ENCODE data around the gene MAP3K2. TPM values are rescaled to one million over a fixed set of nuclear protein-coding genes. Genes with fewer than 3 reads are reported as not detected.

The MAP3K2 gene
- total RNA-seq, 1 donor from 2014 or later, result 47.7 TPM

GRCh38 chr2:127347015-127347414 lies 40.8 kb downstream of the MAP3K2 start:
- H3K36me3 ChIP-seq, result peaks cover 0 to 4% of the 10 kb centered on the region in 2 donors
- H3K4me1 ChIP-seq, result peaks cover 0 to 10% of the 10 kb centered on the region in 2 donors
- no peak for TF ChIP-seq CTCF (IDR thresholded peaks at IDR 0.05)
- H3K27ac ChIP-seq, result no peak overlapping the region
- H3K4me3 ChIP-seq, result no peak overlapping the region
- H3K9me3 ChIP-seq, result no peaks in the 10 kb centered on the region
- DNase-seq (ENCODE audit: low spot score in 2 of 2), result no peak
- intact Hi-C loops (cut with DNase I), result no loop called here
- H3K27me3 ChIP-seq, result no peaks in the 10 kb centered on the region

- intact Hi-C loops (cut with DNase I), result no loop called here
- no peaks in the 10 kb centered on the region for H3K27me3 ChIP-seq
- H3K36me3 ChIP-seq, result peaks cover 0 to 7% of the 10 kb centered on the region in 2 donors
- H3K4me1 ChIP-seq, result peaks cover 0 to 4% of the 10 kb centered on the region in 2 donors
- H3K4me3 ChIP-seq, result no peak overlapping the region
- no peaks in the 10 kb centered on the region for H3K9me3 ChIP-seq
- no peak for TF ChIP-seq CTCF (IDR thresholded peaks at IDR 0.05)
- no peak for DNase-seq (ENCODE audit: low spot score in 2 of 2)
- H3K27ac ChIP-seq, result no peak overlapping the region
Measured at GRCh38 chr2:127343277-127343676, 44.5 kb downstream of the MAP3K2 start.

GRCh38 chr2:127342101-127342500 lies 45.7 kb downstream of the MAP3K2 start:
- no peak for DNase-seq (ENCODE audit: low spot score in 2 of 2)
- intact Hi-C loops (cut with DNase I), result no loop called here
- no peak overlapping the region for H3K27ac ChIP-seq
- TF ChIP-seq CTCF (IDR thresholded peaks at IDR 0.05), result no peak
- H3K27me3 ChIP-seq, result no peaks in the 10 kb centered on the region
- H3K36me3 ChIP-seq, result peaks cover 2 to 8% of the 10 kb centered on the region in 2 donors
- no peak overlapping the region for H3K4me3 ChIP-seq
- H3K4me1 ChIP-seq, result peaks cover 0 to 4% of the 10 kb centered on the region in 2 donors
- no peaks in the 10 kb centered on the region for H3K9me3 ChIP-seq

GRCh38 chr2:127332335-127332734 lies 55.4 kb downstream of the MAP3K2 start:
- H3K27me3 ChIP-seq, result no peaks in the 10 kb centered on the region
- no peak for TF ChIP-seq CTCF (IDR thresholded peaks at IDR 0.05)
- no peak overlapping the region for H3K4me3 ChIP-seq
- H3K27ac ChIP-seq, result no peak overlapping the region
- DNase-seq (ENCODE audit: low spot score in 2 of 2), result no peak
- peaks cover 16 to 21% of the 10 kb centered on the region in 2 donors for H3K36me3 ChIP-seq
- no peaks in the 10 kb centered on the region for H3K9me3 ChIP-seq
- intact Hi-C loops (cut with DNase I), result no loop called here
- peaks cover 0 to 3% of the 10 kb centered on the region in 2 donors for H3K4me1 ChIP-seq

- Histone ChIP-seq H3K36me3 (peaks cover 14 to 17% of the 10 kb centered on the region in 2 donors), H3K4me3 (no peak overlapping the region), H3K27ac (no peak overlapping the region), H3K9me3 (no peaks in the 10 kb centered on the region), H3K27me3 (no peaks in the 10 kb centered on the region), H3K4me1 (no peaks in the 10 kb centered on the region)
- intact Hi-C loops (cut with DNase I), result no loop called here
- no peak for DNase-seq (ENCODE audit: low spot score in 2 of 2)
- no peak for TF ChIP-seq CTCF (IDR thresholded peaks at IDR 0.05)
Measured at GRCh38 chr2:127330753-127331152, 57.0 kb downstream of the MAP3K2 start.

Data from ascending aorta (tissue), 2 donors.